ENCODE measurements around the gene KRT74.

DNA sequence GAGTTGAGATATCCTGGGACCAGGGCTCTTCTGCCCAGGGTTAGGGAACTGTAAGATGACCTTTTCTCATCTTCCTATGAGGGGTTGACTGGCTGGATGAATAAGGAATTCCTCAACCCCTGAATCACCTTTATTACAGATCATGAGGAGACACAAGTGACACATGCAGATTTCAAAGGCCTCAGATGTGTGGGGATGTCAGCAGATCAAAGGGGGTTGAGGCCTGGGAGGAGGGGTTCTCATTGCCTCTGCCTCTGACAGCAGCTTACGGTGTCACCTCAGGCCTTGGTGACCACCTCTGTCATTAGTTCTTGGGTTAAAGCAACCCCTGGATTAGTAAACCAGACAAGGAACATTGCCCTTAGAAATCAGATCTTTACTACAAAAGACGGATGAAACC lies 29.7 kb upstream of the KRT74 start:
- TF ChIP-seq, protein P1, sequence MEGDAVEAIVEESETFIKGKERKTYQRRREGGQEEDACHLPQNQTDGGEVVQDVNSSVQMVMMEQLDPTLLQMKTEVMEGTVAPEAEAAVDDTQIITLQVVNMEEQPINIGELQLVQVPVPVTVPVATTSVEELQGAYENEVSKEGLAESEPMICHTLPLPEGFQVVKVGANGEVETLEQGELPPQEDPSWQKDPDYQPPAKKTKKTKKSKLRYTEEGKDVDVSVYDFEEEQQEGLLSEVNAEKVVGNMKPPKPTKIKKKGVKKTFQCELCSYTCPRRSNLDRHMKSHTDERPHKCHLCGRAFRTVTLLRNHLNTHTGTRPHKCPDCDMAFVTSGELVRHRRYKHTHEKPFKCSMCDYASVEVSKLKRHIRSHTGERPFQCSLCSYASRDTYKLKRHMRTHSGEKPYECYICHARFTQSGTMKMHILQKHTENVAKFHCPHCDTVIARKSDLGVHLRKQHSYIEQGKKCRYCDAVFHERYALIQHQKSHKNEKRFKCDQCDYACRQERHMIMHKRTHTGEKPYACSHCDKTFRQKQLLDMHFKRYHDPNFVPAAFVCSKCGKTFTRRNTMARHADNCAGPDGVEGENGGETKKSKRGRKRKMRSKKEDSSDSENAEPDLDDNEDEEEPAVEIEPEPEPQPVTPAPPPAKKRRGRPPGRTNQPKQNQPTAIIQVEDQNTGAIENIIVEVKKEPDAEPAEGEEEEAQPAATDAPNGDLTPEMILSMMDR (IDR thresholded peaks at IDR 0.05), result no peak
- no peak for TF ChIP-seq POLR2A (IDR thresholded peaks at IDR 0.05)
